PFSK-1 (cell line): ENCODE results near the gene MX2.

Experiments used
- FOXP2 ChIP-seq: optimal IDR thresholded peaks from 2 replicates; pipeline ENCODE3; 2011; ENCODE audit warnings: borderline replicate concordance, control low read depth, inconsistent platforms; ENCODE audit not compliant: insufficient read depth; ENCODE audit errors: extremely low read length, extremely low read depth
- POLR2AphosphoS5 ChIP-seq: IDR thresholded peaks from 2 replicates; pipeline ENCODE4 v1.6.1; 2012; ENCODE audit warnings: low read depth, mild to moderate bottlenecking, control low read depth, low read length, moderate library complexity
- SIN3A ChIP-seq: IDR thresholded peaks from 2 replicates; pipeline ENCODE4 v1.6.1; 2012; ENCODE audit warnings: mild to moderate bottlenecking, low read length, moderate library complexity, borderline replicate concordance; ENCODE audit not compliant: insufficient read depth
- TAF1 ChIP-seq: IDR thresholded peaks from 2 replicates; pipeline ENCODE4 v1.6.1; 2012; ENCODE audit warnings: low read length, control low read depth, borderline replicate concordance; ENCODE audit not compliant: insufficient read depth
- TF ChIP-seq, protein P1 (sequence below), 2 experiments: IDR thresholded peaks; 2 replicates each; pipeline versions ENCODE4 v1.6.1 to v1.8.0; 2011 to 2012; ENCODE audit warnings: low read depth in 2 of 2, low read length in 2 of 2, control low read depth in 1 of 2, inconsistent platforms in 1 of 2, mild to moderate bottlenecking in 1 of 2, moderate library complexity in 1 of 2; ENCODE audit not compliant: insufficient read depth in 1 of 2

MX2 gene

DNA sequence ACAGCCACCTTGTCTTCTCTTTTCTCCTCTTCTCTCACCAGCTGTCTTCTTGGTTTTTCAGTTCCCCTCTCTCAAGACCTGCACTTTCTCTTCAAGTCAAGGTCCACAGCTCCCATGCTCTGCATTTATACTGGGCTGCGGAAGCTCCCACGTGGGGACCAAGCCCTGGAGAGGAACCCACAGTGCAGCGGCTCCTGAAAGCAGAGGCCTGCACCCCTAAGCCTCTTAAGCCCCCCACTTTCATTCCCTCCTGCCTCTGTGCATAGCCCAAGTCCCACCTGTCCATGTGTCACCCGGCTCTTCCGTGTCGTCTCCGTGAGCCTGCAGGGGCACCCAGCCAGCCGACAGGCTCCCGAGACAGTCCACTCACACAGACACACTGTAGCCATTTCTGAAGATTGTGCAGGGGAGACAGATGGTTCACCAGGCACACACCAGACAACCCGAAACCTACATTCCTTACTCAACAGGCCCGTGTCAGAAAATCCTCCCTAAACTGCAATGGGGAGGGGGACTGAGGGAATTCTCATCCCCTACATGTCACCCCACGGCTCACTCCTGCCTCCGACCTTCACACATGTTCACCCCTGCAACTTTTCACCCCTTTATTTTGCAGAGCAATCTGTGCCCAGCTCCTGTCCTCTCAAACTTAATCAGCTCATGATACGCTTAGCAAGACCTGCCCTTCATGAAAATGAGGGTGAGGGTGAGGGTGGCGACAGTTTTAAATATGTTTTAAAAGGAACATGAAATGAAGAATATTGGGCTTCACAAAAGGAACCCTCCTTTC, 6.3 kb downstream of the MX2 start:
- no peak for TF ChIP-seq POLR2AphosphoS5
- TF ChIP-seq FOXP2, result no peak
- TF ChIP-seq, protein P1, sequence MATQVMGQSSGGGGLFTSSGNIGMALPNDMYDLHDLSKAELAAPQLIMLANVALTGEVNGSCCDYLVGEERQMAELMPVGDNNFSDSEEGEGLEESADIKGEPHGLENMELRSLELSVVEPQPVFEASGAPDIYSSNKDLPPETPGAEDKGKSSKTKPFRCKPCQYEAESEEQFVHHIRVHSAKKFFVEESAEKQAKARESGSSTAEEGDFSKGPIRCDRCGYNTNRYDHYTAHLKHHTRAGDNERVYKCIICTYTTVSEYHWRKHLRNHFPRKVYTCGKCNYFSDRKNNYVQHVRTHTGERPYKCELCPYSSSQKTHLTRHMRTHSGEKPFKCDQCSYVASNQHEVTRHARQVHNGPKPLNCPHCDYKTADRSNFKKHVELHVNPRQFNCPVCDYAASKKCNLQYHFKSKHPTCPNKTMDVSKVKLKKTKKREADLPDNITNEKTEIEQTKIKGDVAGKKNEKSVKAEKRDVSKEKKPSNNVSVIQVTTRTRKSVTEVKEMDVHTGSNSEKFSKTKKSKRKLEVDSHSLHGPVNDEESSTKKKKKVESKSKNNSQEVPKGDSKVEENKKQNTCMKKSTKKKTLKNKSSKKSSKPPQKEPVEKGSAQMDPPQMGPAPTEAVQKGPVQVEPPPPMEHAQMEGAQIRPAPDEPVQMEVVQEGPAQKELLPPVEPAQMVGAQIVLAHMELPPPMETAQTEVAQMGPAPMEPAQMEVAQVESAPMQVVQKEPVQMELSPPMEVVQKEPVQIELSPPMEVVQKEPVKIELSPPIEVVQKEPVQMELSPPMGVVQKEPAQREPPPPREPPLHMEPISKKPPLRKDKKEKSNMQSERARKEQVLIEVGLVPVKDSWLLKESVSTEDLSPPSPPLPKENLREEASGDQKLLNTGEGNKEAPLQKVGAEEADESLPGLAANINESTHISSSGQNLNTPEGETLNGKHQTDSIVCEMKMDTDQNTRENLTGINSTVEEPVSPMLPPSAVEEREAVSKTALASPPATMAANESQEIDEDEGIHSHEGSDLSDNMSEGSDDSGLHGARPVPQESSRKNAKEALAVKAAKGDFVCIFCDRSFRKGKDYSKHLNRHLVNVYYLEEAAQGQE (IDR thresholded peaks at IDR 0.05; ENCODE audit: insufficient read depth in 1 of 2, low read depth in 2 of 2, low read length in 2 of 2), result no peak
- no peak for TF ChIP-seq TAF1
- TF ChIP-seq SIN3A, result no peak

DNA sequence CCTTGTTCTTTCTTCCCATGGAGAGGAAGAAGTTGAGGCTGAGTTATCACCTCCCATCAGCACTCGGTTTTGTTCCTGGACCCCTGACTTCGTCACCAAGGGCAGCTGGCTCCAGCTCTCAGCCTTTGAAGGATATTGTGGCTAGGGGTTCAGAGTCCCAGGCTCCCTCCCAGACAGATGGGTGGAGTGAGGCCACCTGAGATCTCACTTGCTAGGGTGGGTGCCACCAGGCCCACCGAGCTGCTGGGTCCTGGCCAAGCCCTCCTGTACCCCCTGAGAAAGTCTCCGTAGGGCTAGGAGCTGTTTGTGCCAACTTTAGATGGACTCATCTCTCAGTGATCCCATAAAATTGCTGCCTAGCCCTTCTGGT, 6.9 kb downstream of the MX2 start:
- TF ChIP-seq SIN3A (no peak), TAF1 (no peak), FOXP2 (no peak), POLR2AphosphoS5 (no peak)
- TF ChIP-seq, protein P1 (IDR thresholded peaks at IDR 0.05; ENCODE audit: insufficient read depth in 1 of 2, low read depth in 2 of 2, low read length in 2 of 2), result no peak

- TF ChIP-seq SIN3A (no peak), TAF1 (no peak), FOXP2 (no peak), POLR2AphosphoS5 (no peak)
- TF ChIP-seq, protein P1 (IDR thresholded peaks at IDR 0.05; ENCODE audit: insufficient read depth in 1 of 2, low read depth in 2 of 2, low read length in 2 of 2), result no peak
Measured at GRCh38 chr21:41369105-41369919, 7.5 kb downstream of the MX2 start.

- TF ChIP-seq, protein P1 (IDR thresholded peaks at IDR 0.05; ENCODE audit: insufficient read depth in 1 of 2, low read depth in 2 of 2, low read length in 2 of 2), result no peak
- TF ChIP-seq SIN3A, result no peak
- no peak for TF ChIP-seq TAF1
- no peak for TF ChIP-seq FOXP2
- no peak for TF ChIP-seq POLR2AphosphoS5
Measured at GRCh38 chr21:41369920-41370839, 8.4 kb downstream of the MX2 start.
